ENCODE data around the gene MASP2.
"Not testable (repeated sequence)": the region's sequence is repeated elsewhere in the genome, so short reads cannot be mapped to it uniquely, and the experiment has no call there.

MASP2 gene

DNA sequence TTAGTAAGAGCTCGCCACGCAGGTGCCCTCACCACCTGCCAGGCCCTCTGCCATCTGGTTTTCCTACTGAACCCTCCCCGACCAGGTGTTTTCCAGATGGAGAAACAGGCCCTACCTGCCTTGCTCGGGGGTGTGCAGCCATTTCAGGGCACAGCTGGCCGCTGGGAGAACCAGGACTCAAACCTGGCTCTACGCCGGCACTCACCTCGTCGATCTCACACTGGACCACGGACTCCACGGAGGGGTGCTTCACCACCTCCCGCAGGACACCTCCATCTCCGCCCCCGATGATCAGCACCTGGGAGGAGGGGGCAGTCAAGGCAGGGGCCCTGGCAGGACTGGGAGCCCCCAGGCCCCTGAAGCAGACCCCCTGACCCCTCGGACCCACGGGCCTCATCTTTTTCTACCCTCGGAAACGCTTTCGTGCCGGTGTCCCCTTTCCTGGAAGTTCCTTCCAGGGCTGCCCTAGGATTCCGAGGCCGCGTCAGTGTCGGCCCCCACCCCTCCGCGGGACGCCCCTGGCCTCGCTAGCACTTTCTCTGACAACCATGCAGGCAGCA, 11.6 kb upstream of the MASP2 start:
- no peak for DNase-seq (ENCODE audit: low read depth)

DNA sequence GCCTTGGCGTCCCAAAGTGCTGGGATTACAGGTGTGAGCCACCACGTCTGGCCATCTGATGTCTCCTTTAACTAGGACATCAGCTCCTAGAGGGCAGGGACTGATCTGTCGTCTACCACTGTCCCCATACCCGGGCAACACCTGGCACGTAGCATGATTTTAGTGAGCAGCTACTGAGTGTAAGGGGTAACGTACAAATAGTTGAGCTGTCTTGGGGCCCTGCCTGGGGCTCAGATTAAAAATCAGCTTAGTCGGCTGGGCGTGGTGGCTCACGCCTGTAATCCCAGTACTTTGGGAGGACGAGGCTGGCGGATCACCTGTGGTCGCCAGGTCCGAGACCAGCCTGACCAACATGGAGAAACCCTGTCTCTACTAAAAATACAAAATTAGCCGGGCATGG, 11.0 kb upstream of the MASP2 start:
- DNase-seq (ENCODE audit: low read depth): no peak

DNA sequence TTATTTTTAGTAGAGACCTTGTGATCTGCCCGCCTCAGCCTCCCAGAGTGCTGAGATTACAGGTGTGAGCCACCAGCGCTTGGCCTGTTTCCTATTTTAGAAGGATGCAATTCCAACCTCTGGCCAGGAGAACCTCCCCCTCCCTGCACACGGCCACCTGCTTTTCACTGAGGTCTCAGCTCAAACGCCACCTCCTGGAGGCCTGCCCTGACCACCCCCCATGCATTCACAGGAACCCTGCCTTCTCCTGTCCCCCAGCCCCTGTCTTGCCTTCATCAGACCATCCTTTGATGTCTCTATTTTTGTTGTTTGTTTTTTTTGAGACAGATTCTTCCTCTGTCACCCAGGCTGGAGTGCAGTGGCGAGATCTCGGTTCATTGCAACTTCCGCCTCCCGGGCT, 10.4 kb upstream of the MASP2 start:
- no peak for DNase-seq (ENCODE audit: low read depth)

DNA sequence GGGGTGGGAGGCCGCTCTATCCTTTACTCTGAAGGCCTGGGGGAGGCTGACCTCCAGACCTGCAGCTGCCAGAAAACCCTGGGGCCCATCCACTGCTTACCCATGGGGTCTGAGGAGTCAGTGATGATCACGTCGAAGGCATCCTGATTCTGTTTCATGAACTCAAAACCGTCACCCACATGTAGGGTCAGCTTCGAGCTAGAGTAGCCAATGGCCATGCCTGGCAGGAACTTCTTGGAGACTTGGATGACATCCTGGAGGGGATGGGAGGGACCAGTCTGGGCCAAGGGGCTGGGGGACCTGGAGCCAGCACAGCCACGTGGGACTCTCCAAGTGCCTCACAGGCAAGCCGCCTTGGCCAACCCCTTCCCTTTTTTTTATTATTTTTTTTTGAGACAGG, 9.5 kb upstream of the MASP2 start:
- no peak for DNase-seq (ENCODE audit: low read depth)

DNA sequence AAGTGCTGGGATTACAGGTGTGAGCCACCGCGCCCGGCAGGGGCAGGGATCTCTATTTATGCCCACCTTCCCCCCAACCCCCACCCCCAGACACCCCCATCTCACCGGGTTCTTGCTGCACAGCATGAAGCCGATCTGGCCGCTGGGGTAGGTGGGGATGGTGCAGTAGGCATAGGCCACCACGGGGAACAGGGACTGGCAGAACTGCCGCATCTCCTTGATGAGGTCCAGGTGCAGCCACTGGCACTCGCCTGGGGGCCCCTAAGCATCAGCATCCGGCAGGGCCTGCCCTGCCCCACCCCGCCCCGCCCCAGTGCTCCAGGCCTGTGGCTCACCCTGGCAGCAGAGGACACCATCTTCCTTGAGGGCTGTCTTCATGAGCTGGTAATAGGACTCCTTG, 8.6 kb upstream of the MASP2 start:
- DNase-seq (ENCODE audit: low read depth): no peak

DNA sequence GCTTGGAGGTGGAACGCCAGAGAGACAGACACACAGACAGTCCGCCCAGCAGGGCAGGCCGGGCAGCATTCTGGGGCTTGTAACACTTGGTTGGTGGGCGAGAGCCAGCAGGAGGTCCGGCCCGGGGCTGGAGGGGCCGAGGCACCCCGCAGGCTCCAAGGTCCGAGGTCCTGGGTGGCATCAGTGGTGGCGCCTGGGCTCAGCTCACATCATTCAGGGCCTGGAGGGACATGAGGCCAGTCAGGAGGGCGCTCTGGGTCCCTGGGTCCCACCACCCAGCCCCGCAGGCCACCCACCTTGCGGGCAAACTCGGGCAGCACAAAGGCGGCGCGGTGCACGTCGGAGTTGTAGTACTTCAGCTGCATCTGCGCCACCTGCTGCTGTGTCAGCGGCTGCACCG, 7.6 kb upstream of the MASP2 start:
- no peak for DNase-seq (ENCODE audit: low read depth)

DNA sequence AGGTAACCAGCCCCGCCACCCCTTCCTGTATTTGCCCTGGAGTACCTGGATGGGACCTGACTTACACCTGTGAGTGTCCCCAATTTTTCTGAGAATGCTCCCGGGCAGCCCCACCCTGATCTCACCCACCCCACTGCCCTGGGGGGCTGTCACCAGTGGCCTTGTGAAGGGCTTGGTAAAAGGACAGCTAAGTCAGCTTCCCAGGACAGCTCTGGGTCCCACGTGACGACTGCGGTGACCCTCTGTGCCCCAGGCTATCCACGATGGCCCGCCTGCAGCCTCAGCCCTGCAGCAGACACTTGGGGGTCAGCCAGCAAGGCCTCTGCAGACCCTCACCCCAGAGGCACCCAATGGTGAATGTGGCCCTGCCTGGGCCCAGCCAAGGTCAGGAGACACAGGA, 7.1 kb upstream of the MASP2 start:
- DNase-seq (ENCODE audit: low read depth): no peak

DNA sequence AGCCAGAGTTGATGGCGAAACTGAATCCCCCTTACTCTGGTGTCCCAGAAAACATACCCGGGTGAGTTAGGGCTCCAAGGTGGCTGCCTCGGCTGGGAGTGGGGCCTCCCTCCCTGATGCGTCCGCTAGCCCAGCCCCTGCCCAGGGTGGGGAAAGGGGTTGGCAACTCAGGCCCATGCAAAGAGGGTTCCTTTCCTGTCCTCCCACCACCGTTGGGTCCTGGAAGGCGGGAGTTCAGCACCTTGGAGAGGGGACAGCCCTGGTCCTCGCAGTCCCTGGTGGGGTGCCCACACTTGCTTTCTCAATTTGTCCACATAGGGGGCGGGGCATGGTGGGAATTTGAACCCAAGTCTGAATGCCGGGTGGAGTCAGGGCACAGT, 6.7 kb upstream of the MASP2 start:
- DNase-seq (ENCODE audit: low read depth): no peak

DNA sequence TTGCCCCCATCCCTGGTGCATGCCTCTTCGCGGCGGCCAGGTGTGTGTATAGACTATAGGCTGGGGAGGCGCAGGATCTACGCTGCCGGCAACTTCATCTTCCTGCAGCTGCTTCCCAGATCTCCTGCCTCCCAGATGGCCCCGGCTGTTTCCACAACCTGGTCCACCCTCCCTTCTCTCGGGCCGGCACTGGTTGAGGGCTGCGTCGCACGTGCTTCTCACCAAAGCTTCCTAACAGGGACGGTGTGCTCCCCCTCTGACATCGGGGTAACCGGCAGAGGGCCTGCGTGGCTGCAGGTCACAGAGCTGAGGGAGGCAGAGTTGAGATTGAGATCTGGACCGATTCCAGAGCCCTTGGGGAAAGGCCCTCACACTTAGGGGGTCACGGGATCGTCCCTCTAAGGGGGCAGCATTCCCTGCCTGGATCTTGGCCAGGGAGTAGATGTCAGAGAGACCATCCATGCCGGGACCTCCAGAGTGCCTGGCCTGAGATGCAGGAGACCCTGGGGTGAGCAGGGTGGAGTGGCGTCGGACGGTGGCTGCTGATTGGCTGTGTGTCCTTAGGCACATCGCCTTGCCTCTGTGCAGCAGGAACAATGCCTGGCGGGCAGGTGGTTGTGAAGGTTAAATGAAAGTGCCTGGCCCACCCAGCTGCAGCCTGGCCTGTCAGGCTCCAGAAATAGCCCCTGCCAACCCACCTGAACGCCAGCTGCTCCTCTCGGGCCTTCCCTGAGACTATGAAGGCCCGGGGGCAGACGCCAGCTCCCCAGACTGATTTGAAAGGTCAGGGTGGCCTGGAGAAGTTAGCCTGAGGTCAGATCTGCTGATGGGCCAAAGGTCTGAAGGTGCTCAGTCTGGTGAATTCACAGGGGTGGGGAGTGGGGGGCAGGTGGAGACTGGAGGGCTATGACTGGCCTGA, 6.1 kb upstream of the MASP2 start:
- no peak for DNase-seq (ENCODE audit: low read depth)

DNA sequence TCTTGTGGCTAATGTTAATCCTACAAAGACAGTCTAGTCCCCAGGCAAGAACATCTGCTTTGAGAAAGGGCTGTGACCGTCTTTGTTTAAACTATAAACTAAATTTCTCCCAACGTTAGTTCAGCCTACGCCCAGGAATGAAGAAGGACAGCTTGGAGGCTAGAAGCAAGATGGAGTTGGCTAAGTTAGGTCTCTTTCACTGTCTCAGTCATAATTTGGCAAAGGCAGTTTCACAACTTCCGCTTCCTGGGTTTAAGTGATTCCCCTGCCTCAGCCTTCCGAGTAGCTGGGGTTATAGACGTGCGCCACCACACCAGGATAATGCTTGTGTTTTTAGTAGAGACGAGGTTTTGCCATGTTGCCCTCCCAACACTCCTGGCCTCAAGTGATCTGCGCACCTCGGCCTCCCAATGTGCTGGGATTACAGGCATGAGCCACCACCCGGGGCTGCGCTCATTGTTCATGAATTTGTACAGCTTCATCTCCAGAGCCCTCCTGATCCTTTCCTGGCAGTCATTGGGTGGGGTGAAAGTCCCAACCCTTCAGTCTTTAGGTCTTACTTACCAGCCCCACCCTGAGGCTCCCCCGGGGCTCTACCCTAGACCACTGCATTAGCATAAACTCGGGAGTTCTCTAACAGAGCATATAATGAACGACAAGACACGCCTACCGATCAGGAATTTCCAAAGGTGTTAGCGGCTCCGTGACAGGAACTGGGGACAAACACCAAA, 4.9 kb upstream of the MASP2 start:
- no peak for DNase-seq (ENCODE audit: low read depth)

DNA sequence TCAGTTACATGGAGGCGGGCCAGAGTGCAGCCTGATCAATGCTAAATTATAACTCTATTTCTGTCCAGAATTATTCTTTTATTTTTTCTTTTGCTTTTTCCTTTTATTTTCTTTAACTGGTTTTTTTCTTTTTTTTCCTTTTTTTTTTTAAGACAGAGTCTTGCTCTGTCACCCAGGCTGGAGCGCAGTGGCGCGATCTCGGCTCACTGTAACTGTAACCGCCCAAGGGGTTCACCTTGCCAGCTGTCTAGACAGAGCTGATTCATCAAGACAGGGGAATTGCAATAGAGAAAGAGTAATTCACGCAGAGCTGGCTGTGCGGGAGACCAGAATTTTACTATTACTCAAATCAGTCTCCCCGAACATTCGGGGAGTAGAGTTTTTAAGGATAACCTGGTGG, 4.1 kb upstream of the MASP2 start:
- DNase-seq (ENCODE audit: low read depth): not testable (repeated sequence)

DNA sequence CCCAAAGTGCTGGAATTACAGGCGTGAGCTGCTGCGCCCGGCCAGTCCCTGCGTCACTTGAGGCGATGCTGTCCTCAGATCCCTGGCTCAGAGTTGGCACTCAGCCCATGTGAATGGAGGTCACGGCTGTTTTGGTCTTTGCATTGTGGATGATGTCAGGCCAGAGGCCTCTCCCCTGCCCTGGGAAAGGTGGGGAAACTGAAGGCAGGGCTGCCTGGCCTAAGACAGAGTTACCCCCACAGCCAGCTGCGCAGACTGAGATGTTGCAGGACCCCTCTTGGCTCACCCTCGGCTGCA, 821 bp downstream of the MASP2 start:
- DNase-seq (ENCODE audit: low read depth): no peak

DNA sequence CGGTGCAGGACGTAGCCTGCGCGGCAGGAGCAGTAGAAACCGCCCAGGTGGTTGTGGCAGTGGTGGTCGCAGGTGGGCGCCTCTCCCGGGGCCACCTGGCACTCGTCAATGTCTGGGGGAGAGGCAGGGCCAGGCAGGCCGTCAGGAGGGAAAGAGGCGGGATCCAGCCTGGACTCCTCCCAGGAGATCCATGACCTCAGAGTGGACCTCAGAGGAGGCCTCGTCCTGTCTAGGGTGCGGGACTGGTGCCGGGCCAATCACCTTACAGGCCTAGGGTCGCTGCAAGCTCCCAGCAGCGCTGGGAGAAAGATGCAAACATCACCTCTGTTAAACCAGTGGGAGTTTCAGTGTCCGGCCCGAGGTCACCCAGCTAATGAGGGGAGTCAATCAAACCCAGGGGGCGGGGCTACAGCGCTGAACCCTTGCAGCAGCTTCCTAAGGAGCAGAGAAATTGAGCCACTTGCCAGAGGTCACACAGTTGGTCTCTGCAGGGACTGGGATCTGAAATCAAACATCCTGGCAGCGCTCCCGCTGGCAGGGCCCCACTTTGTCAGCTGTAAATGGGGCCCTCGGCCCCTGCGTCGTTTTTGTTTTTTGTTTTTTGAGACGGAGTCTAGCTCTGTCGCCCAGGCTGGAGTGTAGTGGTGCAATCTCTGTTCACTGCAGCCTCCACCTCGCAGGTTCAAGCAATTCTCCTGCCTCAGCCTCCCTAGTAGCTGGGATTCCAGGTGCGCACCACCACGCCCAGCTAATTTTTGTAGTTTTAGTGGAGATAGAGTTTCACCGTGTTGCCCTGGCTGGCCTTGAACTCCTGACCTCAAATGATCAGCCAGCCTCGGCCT, 1.4 kb downstream of the MASP2 start:
- DNase-seq (ENCODE audit: low read depth): no peak

DNA sequence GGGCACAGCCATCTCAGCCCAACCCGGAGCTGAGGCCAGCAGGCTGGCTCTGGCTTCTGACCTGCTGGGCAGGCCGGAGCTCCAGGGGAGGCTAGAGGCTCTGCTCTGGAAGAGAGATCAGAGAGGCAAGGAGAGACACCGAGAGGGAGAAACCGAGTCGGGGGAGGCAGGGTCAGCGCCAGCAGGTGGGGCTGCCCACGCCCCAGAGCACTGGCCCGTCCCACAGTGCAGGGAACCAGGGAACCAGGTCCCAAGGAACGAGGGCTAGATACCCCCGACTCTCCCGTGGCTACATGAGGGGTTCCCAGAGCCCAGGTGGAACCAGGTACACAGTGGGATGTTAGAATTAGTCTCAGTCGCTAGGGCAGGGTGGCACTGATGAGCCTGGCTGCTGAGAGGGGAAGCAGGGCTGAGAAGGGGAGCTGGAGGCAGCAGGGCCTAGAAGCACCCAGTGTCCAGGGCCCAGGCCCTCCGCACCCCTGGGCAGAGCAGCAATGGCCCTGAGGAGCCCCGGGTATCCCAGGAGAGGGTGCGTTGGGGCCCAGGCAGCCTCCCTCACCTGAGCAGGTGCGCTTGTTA, 2.1 kb downstream of the MASP2 start:
- DNase-seq (ENCODE audit: low read depth): no peak

DNA sequence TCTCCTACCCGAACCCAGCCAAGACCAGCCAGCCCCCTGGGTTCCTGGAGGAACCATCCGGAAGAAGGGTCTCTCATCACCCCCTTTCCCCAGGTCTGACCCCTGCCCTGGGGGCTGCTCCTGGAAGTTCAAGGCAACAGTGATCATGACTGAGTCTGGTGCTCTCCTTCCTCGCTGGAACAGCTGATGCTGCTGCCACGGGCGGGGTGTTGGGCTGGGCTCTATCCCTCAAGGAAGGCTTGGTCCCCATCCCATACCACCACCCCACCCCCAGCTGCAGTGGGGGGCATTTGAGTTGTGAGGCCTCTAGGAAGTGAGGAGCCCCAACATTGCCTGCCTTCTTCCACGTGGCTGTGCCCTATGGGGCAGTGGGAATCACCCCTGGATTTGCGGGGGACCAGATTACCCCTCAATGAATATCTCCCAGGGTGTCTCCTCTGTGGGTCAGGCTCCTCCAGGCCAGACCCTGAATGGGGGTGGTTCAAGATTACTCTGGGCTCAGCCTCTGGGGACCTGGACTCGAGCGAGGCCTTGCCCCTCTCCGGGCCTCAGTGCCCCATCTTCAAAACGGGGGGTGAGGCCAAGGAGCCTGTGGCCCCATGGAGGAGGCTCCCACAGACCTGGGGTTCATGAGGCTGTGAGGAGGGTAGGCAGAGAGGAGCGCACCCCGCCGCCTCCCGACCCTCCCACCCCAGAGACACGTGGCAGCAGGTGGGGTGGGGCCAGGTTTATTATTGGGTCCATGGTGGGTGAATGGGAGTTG, 2.8 kb downstream of the MASP2 start:
- no peak for DNase-seq (ENCODE audit: low read depth)

DNA sequence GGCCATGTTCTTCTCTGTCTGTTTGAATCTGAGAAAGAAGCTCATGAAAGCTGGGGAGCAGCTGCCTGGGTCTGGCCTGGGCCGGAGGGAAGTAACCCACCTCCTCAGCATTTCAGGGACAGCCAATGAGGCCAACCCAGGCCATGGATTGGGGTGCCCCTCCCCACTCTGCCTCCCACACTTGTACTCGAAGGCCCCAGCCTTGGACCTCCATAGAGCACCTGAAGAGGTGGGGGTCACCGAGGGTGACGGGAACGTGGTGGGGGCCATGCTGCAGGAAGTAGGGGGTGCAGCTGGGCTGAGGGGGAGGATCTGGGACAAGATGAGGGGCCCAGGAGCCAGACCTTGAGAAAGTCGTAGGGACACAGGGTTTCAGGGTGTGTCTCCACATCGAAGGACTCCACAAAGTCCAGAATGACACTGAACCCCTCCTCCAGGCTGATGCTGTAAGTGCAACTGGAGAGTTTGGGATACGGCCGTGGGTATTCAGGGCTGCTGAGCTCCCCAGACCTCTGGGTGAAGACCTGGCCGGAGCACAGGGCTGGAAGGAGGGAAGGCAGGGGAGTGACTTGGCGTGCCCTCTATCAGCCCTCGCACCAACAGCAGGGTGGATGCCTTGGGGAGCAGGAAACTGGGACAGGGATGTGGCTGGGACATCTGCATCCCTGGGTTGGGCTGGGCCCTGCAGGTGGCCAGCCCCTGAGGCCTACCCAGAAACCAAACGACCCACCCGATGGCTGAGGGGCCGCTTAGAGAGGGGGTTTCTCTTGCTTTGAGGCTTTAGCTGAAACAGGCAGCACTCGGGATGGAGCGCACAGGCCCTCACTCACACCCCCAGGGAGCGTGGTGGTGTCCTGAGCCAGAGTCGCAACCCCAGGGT, 3.8 kb downstream of the MASP2 start:
- DNase-seq (ENCODE audit: low read depth): no peak

DNA sequence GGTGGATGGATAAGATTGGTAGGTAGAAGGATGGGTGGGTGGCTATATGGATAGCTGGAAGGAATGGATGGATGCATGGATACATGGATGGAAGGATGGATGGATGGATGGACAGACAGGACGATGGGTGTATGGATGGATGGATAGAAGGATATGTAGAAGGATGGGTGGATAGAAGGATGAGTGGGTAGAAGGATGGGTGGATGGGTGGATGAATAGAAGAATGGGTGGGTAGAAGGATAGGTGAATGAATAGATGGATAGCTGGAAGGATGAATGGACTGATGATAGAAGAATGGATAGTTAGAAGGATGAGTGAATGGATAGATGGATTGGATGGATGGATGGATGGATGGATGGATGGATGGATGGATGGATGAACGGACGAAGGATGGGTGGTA, 5.0 kb downstream of the MASP2 start:
- no peak for DNase-seq (ENCODE audit: low read depth)

DNA sequence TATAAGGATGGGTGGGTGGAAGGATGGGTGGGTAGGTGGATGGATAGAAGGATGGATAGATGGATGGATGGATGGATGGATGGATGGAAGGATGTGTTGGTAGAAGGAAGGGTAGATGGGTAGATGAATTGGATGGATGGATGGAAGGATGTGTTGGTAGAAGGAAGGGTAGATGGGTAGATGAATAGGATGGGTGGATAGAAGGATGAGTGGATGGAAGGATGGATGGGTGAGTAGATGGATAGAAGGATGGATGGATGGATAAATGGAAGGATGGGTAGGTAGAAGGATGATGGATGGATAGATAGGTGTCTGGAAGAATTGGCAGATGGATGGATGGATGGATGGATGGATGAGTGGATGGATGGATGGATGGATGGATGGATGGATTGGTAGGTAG, 6.0 kb downstream of the MASP2 start:
- no peak for DNase-seq (ENCODE audit: low read depth)

DNA sequence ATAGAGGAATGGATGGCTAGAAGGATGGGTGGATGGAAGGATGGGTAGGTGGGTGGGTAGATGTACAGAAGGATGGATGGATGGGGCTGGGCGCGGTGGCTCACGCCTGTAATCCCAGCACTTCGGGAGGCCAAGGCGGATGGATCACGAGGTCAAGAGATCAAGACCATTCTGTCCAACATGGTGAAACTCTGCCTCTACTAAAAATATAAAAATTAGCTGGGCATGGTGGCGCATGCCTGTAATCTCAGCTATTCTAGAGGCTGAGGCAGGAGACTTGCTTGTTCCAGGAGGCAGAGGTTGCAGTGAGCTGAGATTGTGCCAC, 7.0 kb downstream of the MASP2 start:
- DNase-seq (ENCODE audit: low read depth): not testable (repeated sequence)

DNA sequence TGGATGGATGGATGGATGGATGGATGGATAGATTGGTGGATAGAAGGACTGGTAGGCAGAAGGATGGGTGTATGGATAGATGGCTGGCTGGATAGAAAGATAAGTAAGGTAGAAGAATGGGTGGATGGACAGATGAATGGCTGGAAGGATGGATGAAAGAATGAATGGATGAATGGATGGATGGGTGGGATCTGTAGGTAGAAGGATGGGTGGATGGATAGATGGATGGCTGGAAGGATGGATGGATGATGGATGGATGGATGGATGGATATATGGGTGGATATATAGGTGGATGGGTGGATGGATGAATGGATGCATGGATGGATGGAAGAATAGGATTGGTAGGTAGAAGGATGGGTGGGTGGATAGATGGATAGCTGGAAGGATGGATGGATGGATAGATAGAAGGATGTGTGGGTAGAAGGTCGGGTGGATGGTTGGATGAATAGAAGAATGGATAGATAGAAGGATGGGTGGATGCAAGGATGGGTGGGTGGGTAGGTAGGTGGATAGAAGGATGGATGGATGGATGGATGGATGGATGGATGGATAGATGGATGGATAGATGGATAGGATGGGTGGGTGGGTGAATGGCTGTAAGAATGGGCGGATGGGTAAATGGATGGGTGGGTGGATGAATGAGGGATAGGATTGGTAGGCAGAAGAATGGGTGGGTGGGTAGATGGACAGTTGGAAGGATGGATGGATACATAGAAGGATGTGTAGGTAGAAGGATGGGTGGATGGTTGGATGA, 7.5 kb downstream of the MASP2 start:
- no peak for DNase-seq (ENCODE audit: low read depth)

Measured in GM04503 (cell line).